Spleen (tissue), 7 donors: Measurements from ENCODE around the gene NUP214.
A peak's percentile ranks its signal among the peaks of the same experiment; 100 is the strongest.

Experiments
- CTCF ChIP-seq, 11 experiments: fragments of 200-600 bp in 7 of 11; fragments of 450-650 bp in 4 of 11; sonication (generic) in 4 of 11; IDR thresholded peaks in 8 of 11; conservative IDR thresholded peaks in 3 of 11; 1 replicate in 7 of 11; 2 replicates in 4 of 11; pipeline versions ENCODE4 v1.4.0 to v1.8.0; 2016 to 2021; ENCODE audit warnings: antibody characterized with exemption in 11 of 11, inconsistent platforms in 4 of 11, mild to moderate bottlenecking in 1 of 11
- POLR2A ChIP-seq, 3 donors: fragments of 450-650 bp; IDR thresholded peaks; one replicate each; pipeline ENCODE4 v1.5.1; 2017; ENCODE audit warnings: antibody characterized with exemption in 3 of 3, mild to moderate bottlenecking in 1 of 3
- donor health status: DM: no; HTN: no; CAD: no; lungs with moderate emphysema.
- donor health status: DM: no; HTN: no; CAD: no.
- donor health status: DM: no; HTN: no; CAD: no.

- peak in 3 of 11 experiments; percentile 9 to 30 (median 14) for TF ChIP-seq CTCF (IDR thresholded peaks at IDR 0.05 in 8 of 11, conservative IDR thresholded peaks at IDR 0.05 in 3 of 11)
- TF ChIP-seq POLR2A (IDR thresholded peaks at IDR 0.05) = no peak
Observed at GRCh38 chr9:131096269-131097125, 28.9 kb upstream of the NUP214 start, which contains the start of gene AIF1L.
